A549 (cell line): ENCODE results near the gene CDK5R1. TPM values are rescaled to one million over a fixed set of nuclear protein-coding genes. Genes with fewer than 3 reads are reported as not detected.
A peak's percentile ranks its signal among the peaks of the same experiment; 100 is the strongest.

ENCODE experiments used
- ATAC-seq, 2 experiments: fragments of 200-7000 bp in 1 of 2; fragments of >200 bp in 1 of 2; cut with Nextera tagmentation in 1 of 2; cut with Tn5 transposase in 1 of 2; 3 replicates each; pipeline versions ENCODE4 v1.8.0 to v1.9.1; 2018 to 2020; ENCODE audit warnings: mild to moderate bottlenecking in 1 of 2, moderate library complexity in 1 of 2
- CTCF ChIA-PET: fragments of 300-600 bp; sonication (Branson Sonifier 250); formaldehyde crosslinking; extraction: SDS; loops from one replicate; lab custom pipeline; 2021; ENCODE audit warnings: antibody characterized with exemption, inconsistent platforms; lab: Yijun Ruan, JAX
- POLR2A ChIA-PET: fragments of 350-600 bp; formaldehyde crosslinking; extraction: SDS; loops from one replicate; lab custom pipeline; 2021; ENCODE audit warnings: antibody characterized with exemption, inconsistent platforms; lab: Yijun Ruan, JAX
- DNase-seq, 2 experiments: peaks; one replicate each; pipeline versions ENCODE4 v3.0.0 to v3.0.0-alpha.2; 2011 to 2016; ENCODE audit warnings: low read depth in 1 of 2, low spot score in 1 of 2
- FAIRE-seq: peaks from 2 replicates; lab custom pipeline; 2011; peaks lifted over from hg19 to GRCh38; lab: Jason Lieb, UNC
- H3K27ac ChIP-seq, 2 experiments: fragments of >200 bp; sonication (Bioruptor Twin); formaldehyde crosslinking; 3 replicates each; pipeline ENCODE4 v1.5.1; 2016 to 2017
- H3K4me1 ChIP-seq: fragments of >200 bp; sonication (Bioruptor Twin); formaldehyde crosslinking; 3 replicates; pipeline ENCODE4 v1.6.1; 2016
- H3K4me2 ChIP-seq: fragments of >200 bp; sonication (Bioruptor Twin); formaldehyde crosslinking; 3 replicates; pipeline ENCODE4 v1.6.1; 2016
- H3K4me3 ChIP-seq: fragments of >200 bp; sonication (Bioruptor Twin); formaldehyde crosslinking; 3 replicates; pipeline ENCODE4 v1.5.1; 2016
- H3K9me3 ChIP-seq: fragments of >200 bp; sonication (Bioruptor Twin); formaldehyde crosslinking; 3 replicates; pipeline ENCODE4 v1.6.1; 2016
- ATOH8 ChIP-seq: fragments of 250-450 bp; sonication (Bioruptor Pico); IDR thresholded peaks from 2 replicates; pipeline ENCODE4 v1.5.0; 2020; ENCODE audit warnings: low read depth, mild to moderate bottlenecking, moderate library complexity
- BHLHE40 ChIP-seq: IDR thresholded peaks from 2 replicates; pipeline ENCODE4 v1.6.1; 2012; ENCODE audit warnings: low read depth, low read length, inconsistent platforms
- CHD4 ChIP-seq: fragments of 200-600 bp; sonication (generic); IDR thresholded peaks from 2 replicates; pipeline ENCODE4 v1.6.1; 2016; ENCODE audit warnings: antibody characterized with exemption, mild to moderate bottlenecking, borderline replicate concordance
- E2F6 ChIP-seq: IDR thresholded peaks from 2 replicates; pipeline ENCODE4 v1.6.1; 2012; ENCODE audit warnings: low read depth, borderline replicate concordance
- EHF ChIP-seq: fragments of 250-450 bp; sonication (Bioruptor Pico); IDR thresholded peaks from 2 replicates; pipeline ENCODE4 v1.5.0; 2020; ENCODE audit warnings: mild to moderate bottlenecking
- EHMT2 ChIP-seq: fragments of 200-600 bp; sonication (generic); IDR thresholded peaks from 2 replicates; pipeline ENCODE4 v1.6.1; 2016; ENCODE audit warnings: antibody characterized with exemption, low read depth, mild to moderate bottlenecking, moderate library complexity
- ELK1 ChIP-seq: fragments of 150-350 bp; IDR thresholded peaks from 2 replicates; pipeline ENCODE4 v1.6.1; 2014; ENCODE audit warnings: low read depth, mild to moderate bottlenecking, low read length
- EP300 ChIP-seq, 2 experiments: fragments of >200 bp; sonication (Bioruptor Twin); formaldehyde crosslinking; IDR thresholded peaks; 2 replicates in 1 of 2; 3 replicates in 1 of 2; pipeline ENCODE4 v1.6.1; 2016 to 2017
- GATA3 ChIP-seq: IDR thresholded peaks from 2 replicates; pipeline ENCODE4 v1.6.1; 2012; ENCODE audit warnings: borderline replicate concordance
- HES2 ChIP-seq: fragments of >200 bp; sonication (Bioruptor Twin); formaldehyde crosslinking; IDR thresholded peaks from 2 replicates; pipeline ENCODE4 v1.6.1; 2016
- HEYL ChIP-seq: fragments of 250-450 bp; sonication (Bioruptor Pico); IDR thresholded peaks from 2 replicates; pipeline ENCODE4 v1.8.0; 2021; ENCODE audit warnings: mild to moderate bottlenecking, moderate library complexity
- HOXB13 ChIP-seq: fragments of 250-450 bp; sonication (Bioruptor Pico); IDR thresholded peaks from 2 replicates; pipeline ENCODE4 v1.5.0; 2020; ENCODE audit warnings: low read depth, mild to moderate bottlenecking, moderate library complexity
- HOXB5 ChIP-seq: fragments of 250-450 bp; sonication (Bioruptor Pico); IDR thresholded peaks from 2 replicates; pipeline ENCODE4 v1.5.0; 2020; ENCODE audit warnings: mild to moderate bottlenecking, moderate library complexity
- NFE2L2 ChIP-seq: fragments of 150-350 bp; conservative IDR thresholded peaks from 2 replicates; pipeline ENCODE4 v1.6.1; 2014; ENCODE audit warnings: low read length
- POLR2A ChIP-seq: IDR thresholded peaks from 2 replicates; pipeline ENCODE4 v1.6.1; 2012; ENCODE audit warnings: mild to moderate bottlenecking, low read length
- POLR2AphosphoS2 ChIP-seq: conservative IDR thresholded peaks from 2 replicates; pipeline ENCODE4 v1.6.1; 2012; ENCODE audit warnings: low read length, improper control_type of control experiment, inconsistent platforms
- RAD21 ChIP-seq, 2 experiments: fragments of >200 bp in 1 of 2; sonication (Bioruptor Twin) in 1 of 2; formaldehyde crosslinking in 1 of 2; IDR thresholded peaks in 1 of 2; conservative IDR thresholded peaks in 1 of 2; 2 replicates in 1 of 2; 3 replicates in 1 of 2; pipeline ENCODE4 v1.6.1; 2012 to 2018; ENCODE audit warnings: inconsistent platforms in 1 of 2
- REST ChIP-seq: fragments of 200-600 bp; sonication (generic); IDR thresholded peaks from 2 replicates; pipeline ENCODE4 v1.6.1; 2016; ENCODE audit warnings: antibody characterized with exemption, mild to moderate bottlenecking, moderate library complexity
- TP53 ChIP-seq: fragments of 250-450 bp; sonication (Bioruptor Pico); IDR thresholded peaks from 2 replicates; pipeline ENCODE4 v1.5.0; 2021; ENCODE audit warnings: mild to moderate bottlenecking, moderate library complexity
- USF2 ChIP-seq: fragments of 450-650 bp; IDR thresholded peaks from 2 replicates; pipeline ENCODE4 v1.6.1; 2014; ENCODE audit warnings: antibody characterized with exemption
- ZFP36 ChIP-seq: fragments of 450-650 bp; IDR thresholded peaks from 2 replicates; pipeline ENCODE4 v1.6.1; 2014; ENCODE audit warnings: borderline replicate concordance; ENCODE audit not compliant: partially characterized antibody
- WGBS: methylation state at CpG from one replicate; pipeline ENCODE4 v1.1.6; 2017; ENCODE audit errors: missing lambda C conversion rate; 5-methylcytosine and 5-hydroxymethylcytosine counted together
- polyA plus RNA-seq, 4 experiments: library from polyadenylated mRNA; depleted of rRNA in 3 of 4; stranded (reverse); fragments of >200 nt; fragmentation: RNase III in 1 of 4; extraction: RNeasy Plus Mini Kit Qiagen cat#74134 plus additional on column Dnase treatment in 1 of 4; gene quantifications; 2 replicates in 3 of 4; 3 replicates in 1 of 4; pipeline ENCODE4 v1.2.3, GENCODE V29; 2011 to 2017

CDK5R1 gene
- polyA plus RNA-seq, 2 of the 4 experiments (the other 2 are of a cell fraction): 0.93 to 2.8 TPM

- DNase-seq (peak in 1 of 2 experiments; percentile 41), ATAC-seq (peak; percentile 23 to 48; a peak in 3 of 6 replicates)
- H3K27ac ChIP-seq: peak overlapping the region in 1 of 2 experiments; percentile 38; a peak in 1 of 6 replicates
These were observed 10.8 kb downstream of the CDK5R1 start for GRCh38 chr17:32497431-32498205.

GRCh38 chr17:32498391-32498790 is 11.6 kb downstream of the CDK5R1 start:
- H3K27ac ChIP-seq: no peak overlapping the region

More at GRCh38 chr17:32497431-32498205, 10.8 kb downstream of the CDK5R1 start:
- TF ChIP-seq ELK1 (no peak), E2F6 (no peak), EP300 (IDR thresholded peaks at IDR 0.05) (no peak)
- no peaks in the 10 kb centered on the region for H3K9me3 ChIP-seq
- no peak overlapping the region for H3K4me3 ChIP-seq
- H3K4me1 ChIP-seq: peaks cover 12% of the 10 kb centered on the region; the same call in 2 of the 3 replicates
- FAIRE-seq: no peak
- H3K4me2 ChIP-seq: no peak overlapping the region
- ChIA-PET POLR2A (no interaction called here), CTCF (interaction anchor here (0.6 to 1.1 kb wide), 3 partner anchors 36 to 259 kb away, joined by 3 to 4 read pairs (median 3); no protein-coding TSS in a partner anchor)
- WGBS: 71% methylated on average over 18 of the region's 18 CpGs

More at GRCh38 chr17:32498391-32498790, 11.6 kb downstream of the CDK5R1 start:
- Histone ChIP-seq H3K4me1 (peaks cover 16% of the 10 kb centered on the region), H3K4me2 (no peak overlapping the region), H3K9me3 (no peaks in the 10 kb centered on the region), H3K4me3 (no peak overlapping the region)
- FAIRE-seq (no peak), DNase-seq (no peak), ATAC-seq (no peak)
- CTCF ChIA-PET: interaction anchor here (0.7 to 0.8 kb wide), 2 partner anchors 15 to 161 kb away, joined by 3 to 4 read pairs; no protein-coding TSS in a partner anchor
- TF ChIP-seq REST (no peak), POLR2AphosphoS2 (no peak), HES2 (no peak), POLR2A (no peak), BHLHE40 (no peak), HOXB5 (CRISPR knock-in tag) (no peak), USF2 (no peak), NFE2L2 (no peak), GATA3 (no peak), EHF (no peak), HOXB13 (CRISPR knock-in tag) (no peak), CHD4 (no peak), HEYL (no peak), EHMT2 (no peak), ATOH8 (CRISPR knock-in tag) (no peak), TP53 (no peak), ZFP36 (no peak), RAD21 (conservative IDR thresholded peaks at IDR 0.05 in 1 of 2, IDR thresholded peaks at IDR 0.05 in 1 of 2) (no peak)
- POLR2A ChIA-PET: no interaction called here
- 79% methylated on average over 9 of the region's 9 CpGs for WGBS
